ENCODE measurements around the gene CIRBP.
A peak's percentile ranks its signal among the peaks of the same experiment; 100 is the strongest.

CIRBP gene

DNA sequence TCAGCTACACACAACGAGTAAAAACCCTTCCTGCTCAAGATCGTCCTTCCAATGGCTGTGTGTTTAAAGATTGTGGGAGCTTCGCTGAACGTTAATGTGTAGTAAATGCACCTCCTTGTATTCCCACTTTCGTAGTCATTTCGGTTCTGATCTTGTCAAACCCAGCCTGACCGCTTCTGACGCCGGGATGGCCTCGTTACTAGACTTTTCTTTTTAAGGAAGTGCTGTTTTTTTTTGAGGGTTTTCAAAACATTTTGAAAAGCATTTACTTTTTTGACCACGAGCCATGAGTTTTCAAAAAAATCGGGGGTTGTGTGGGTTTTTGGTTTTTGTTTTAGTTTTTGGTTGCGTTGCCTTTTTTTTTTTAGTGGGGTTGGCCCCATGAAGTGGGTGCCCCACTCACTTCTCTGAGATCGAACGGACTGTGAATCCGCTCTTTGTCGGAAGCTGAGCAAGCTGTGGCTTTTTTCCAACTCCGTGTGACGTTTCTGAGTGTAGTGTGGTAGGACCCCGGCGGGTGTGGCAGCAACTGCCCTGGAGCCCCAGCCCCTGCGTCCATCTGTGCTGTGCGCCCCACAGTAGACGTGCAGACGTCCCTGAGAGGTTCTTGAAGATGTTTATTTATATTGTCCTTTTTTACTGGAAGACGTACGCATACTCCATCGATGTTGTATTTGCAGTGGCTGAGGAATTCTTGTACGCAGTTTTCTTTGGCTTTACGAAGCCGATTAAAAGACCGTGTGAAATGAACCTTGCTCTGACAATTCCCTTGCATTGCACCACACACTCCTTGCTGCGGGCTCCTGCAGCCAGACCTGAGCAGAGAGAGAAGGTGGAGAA lies 3.5 kb downstream of the CIRBP start:
- Histone ChIP-seq H2BK120ac (ENCODE audit: insufficient read depth, low read length, poor library complexity) (no peak overlapping the region), H3K4me1 (ENCODE audit: control insufficient read depth in 1 of 2, insufficient read depth in 2 of 2, low read length in 2 of 2) (peaks cover 30 to 31% of the 10 kb centered on the region in 2 experiments), H3K23ac (ENCODE audit: low read length) (no peak overlapping the region), H3K9ac (ENCODE audit: low read length) (peak overlapping the region; percentile 6), H3K79me2 (ENCODE audit: control insufficient read depth, insufficient read depth, low read length, poor library complexity) (peaks cover 23% of the 10 kb centered on the region), H3K27me3 (ENCODE audit: insufficient read depth, low read length) (no peaks in the 10 kb centered on the region), H3K4ac (ENCODE audit: low read depth, low read length) (no peak overlapping the region), H4K12ac (ENCODE audit: low read depth, low read length) (no peak overlapping the region), H3K18ac (ENCODE audit: low read length) (no peak overlapping the region), H4K91ac (ENCODE audit: low read depth, low read length) (no peak overlapping the region), H2BK12ac (ENCODE audit: low read length) (no peak overlapping the region), H2AFZ (ENCODE audit: insufficient read depth, low read length, poor library complexity) (no peak overlapping the region), H3K27ac (ENCODE audit: low read depth, low read length) (no peak overlapping the region), H3K4me2 (ENCODE audit: low read length) (no peak overlapping the region), H3K36me3 (ENCODE audit: control insufficient read depth in 1 of 2, insufficient read depth in 2 of 2, low read length in 2 of 2) (peaks cover 42% of the 10 kb centered on the region in 2 experiments), H4K8ac (ENCODE audit: low read depth, low read length) (no peak overlapping the region), H2BK5ac (ENCODE audit: low read depth, low read length, poor library complexity) (no peak overlapping the region), H3K9me3 (ENCODE audit: insufficient read depth, low read depth, low read length) (no peaks in the 10 kb centered on the region), H3K79me1 (ENCODE audit: low read length) (peaks cover 22% of the 10 kb centered on the region), H3K4me3 (ENCODE audit: low read depth, low read length) (no peak overlapping the region), H3K14ac (ENCODE audit: low read length) (no peak overlapping the region), H2AK5ac (ENCODE audit: low read length) (no peak overlapping the region)
- no peak for DNase-seq
- WGBS (ENCODE audit: extremely low coverage, insufficient coverage, insufficient read length), result no CpG with 5 or more reads among the region's 33 CpGs

GRCh38 chr19:1273263-1274041 lies 4.3 kb downstream of the CIRBP start:
- Histone ChIP-seq H3K79me1 (ENCODE audit: low read length) (peaks cover 22% of the 10 kb centered on the region), H4K8ac (ENCODE audit: low read depth, low read length) (no peak overlapping the region), H3K4ac (ENCODE audit: low read depth, low read length) (no peak overlapping the region), H3K4me3 (ENCODE audit: low read depth, low read length) (no peak overlapping the region), H4K12ac (ENCODE audit: low read depth, low read length) (no peak overlapping the region), H3K9me3 (ENCODE audit: insufficient read depth, low read depth, low read length) (no peaks in the 10 kb centered on the region), H3K36me3 (ENCODE audit: control insufficient read depth in 1 of 2, insufficient read depth in 2 of 2, low read length in 2 of 2) (peaks cover 42 to 43% of the 10 kb centered on the region in 2 experiments), H2AK5ac (ENCODE audit: low read length) (no peak overlapping the region), H3K27ac (ENCODE audit: low read depth, low read length) (no peak overlapping the region), H3K9ac (ENCODE audit: low read length) (no peak overlapping the region), H3K18ac (ENCODE audit: low read length) (no peak overlapping the region), H3K23ac (ENCODE audit: low read length) (no peak overlapping the region), H2BK120ac (ENCODE audit: insufficient read depth, low read length, poor library complexity) (no peak overlapping the region), H4K91ac (ENCODE audit: low read depth, low read length) (no peak overlapping the region), H2BK12ac (ENCODE audit: low read length) (no peak overlapping the region), H2AFZ (ENCODE audit: insufficient read depth, low read length, poor library complexity) (no peak overlapping the region), H3K14ac (ENCODE audit: low read length) (no peak overlapping the region), H2BK5ac (ENCODE audit: low read depth, low read length, poor library complexity) (no peak overlapping the region), H3K4me1 (ENCODE audit: control insufficient read depth in 1 of 2, insufficient read depth in 2 of 2, low read length in 2 of 2) (peaks cover 27 to 31% of the 10 kb centered on the region in 2 experiments), H3K79me2 (ENCODE audit: control insufficient read depth, insufficient read depth, low read length, poor library complexity) (peaks cover 23% of the 10 kb centered on the region), H3K4me2 (ENCODE audit: low read length) (no peak overlapping the region), H3K27me3 (ENCODE audit: insufficient read depth, low read length) (no peaks in the 10 kb centered on the region)
- WGBS (ENCODE audit: extremely low coverage, insufficient coverage, insufficient read length), result no CpG with 5 or more reads among the region's 25 CpGs
- peak; percentile 70 to 77 for DNase-seq

DNA sequence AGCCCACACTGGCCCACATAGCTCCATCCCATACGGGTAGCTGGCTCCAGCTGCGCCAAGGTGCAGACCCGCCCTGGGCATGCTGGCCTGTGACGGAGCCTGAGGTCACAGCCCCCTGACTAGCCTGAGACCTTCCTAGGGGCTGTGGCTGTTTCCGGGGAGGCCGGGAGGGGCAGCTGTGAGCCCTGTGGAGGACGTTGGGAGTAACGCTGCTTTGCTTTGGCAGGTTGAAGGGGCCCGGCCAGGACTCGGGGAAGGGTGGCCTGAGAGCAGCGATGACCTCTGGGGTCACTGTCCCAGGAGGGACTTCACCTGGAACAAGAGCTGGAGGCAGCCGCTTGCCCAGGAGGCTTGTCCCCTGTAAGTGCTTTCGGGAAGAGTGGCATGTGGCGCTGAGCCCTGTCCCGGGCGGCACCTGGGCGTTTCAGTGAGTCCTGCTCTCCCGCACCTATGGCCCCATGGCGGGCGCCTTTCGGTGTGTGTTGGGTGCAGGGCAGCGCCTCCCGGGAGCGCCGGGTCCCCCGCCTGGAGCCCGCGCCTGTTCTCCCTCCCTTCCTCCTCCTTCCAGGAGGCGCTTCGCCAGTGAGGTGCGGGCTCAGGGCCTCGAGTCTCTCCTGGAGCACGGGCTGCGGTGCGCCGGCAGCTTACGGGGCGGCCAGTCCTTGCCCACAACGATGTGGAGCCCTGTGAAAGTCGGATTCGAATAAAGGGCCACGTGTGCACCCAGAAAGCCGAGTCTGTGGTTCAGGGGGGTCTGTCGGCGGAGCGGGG lies 5.1 kb downstream of the CIRBP start:
- no peak overlapping the region for H3K23ac ChIP-seq (ENCODE audit: low read length)
- WGBS (ENCODE audit: extremely low coverage, insufficient coverage, insufficient read length), result no CpG with 5 or more reads among the region's 46 CpGs
- peak overlapping the region; percentile 92 for H4K12ac ChIP-seq (ENCODE audit: low read depth, low read length)

DNA sequence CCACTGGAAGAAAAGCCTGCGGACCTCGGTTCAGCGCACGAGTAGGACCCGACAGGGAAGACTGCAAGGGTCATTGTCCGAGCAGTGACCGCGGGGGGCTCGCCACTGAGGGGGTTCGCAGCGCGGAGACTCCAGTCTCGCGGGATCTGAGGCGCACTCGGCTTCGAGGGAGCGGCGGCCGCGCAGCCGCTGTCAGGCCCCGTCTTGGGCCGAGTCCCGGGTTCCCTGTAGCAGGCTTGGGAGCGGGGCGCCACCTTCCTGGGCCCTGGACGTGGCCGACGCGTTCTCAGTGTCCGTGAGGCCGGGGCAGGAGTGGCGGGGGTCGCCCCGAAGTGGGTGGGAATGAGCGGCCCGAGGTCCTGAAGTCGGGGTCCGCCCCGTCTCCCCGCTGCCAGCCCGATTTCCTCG lies 5.7 kb downstream of the CIRBP start:
- Histone ChIP-seq H3K18ac (ENCODE audit: low read length) (peak overlapping the region; percentile 77), H3K79me2 (ENCODE audit: control insufficient read depth, insufficient read depth, low read length, poor library complexity) (peaks cover 16% of the 10 kb centered on the region), H3K27ac (ENCODE audit: low read depth, low read length) (peak overlapping the region; percentile 88), H3K79me1 (ENCODE audit: low read length) (peaks cover 15% of the 10 kb centered on the region), H3K4me2 (ENCODE audit: low read length) (peak overlapping the region; percentile 85), H3K9me3 (ENCODE audit: insufficient read depth, low read depth, low read length) (no peaks in the 10 kb centered on the region), H4K12ac (ENCODE audit: low read depth, low read length) (peak overlapping the region; percentile 92), H2AFZ (ENCODE audit: insufficient read depth, low read length, poor library complexity) (peak overlapping the region; percentile 58), H3K4me1 (ENCODE audit: control insufficient read depth in 1 of 2, insufficient read depth in 2 of 2, low read length in 2 of 2) (peaks cover 22 to 26% of the 10 kb centered on the region in 2 experiments), H2BK12ac (ENCODE audit: low read length) (no peak overlapping the region), H4K91ac (ENCODE audit: low read depth, low read length) (peak overlapping the region; percentile 90), H2AK5ac (ENCODE audit: low read length) (peak overlapping the region; percentile 81), H3K27me3 (ENCODE audit: insufficient read depth, low read length) (no peaks in the 10 kb centered on the region), H3K23ac (ENCODE audit: low read length) (no peak overlapping the region), H3K9ac (ENCODE audit: low read length) (peak overlapping the region; percentile 88), H2BK120ac (ENCODE audit: insufficient read depth, low read length, poor library complexity) (peak overlapping the region; percentile 54), H4K8ac (ENCODE audit: low read depth, low read length) (peak overlapping the region; percentile 95), H3K4me3 (ENCODE audit: low read depth, low read length) (peak overlapping the region; percentile 69), H2BK5ac (ENCODE audit: low read depth, low read length, poor library complexity) (peak overlapping the region; percentile 74), H3K36me3 (ENCODE audit: control insufficient read depth in 1 of 2, insufficient read depth in 2 of 2, low read length in 2 of 2) (peaks cover 52 to 53% of the 10 kb centered on the region in 2 experiments), H3K14ac (ENCODE audit: low read length) (peak overlapping the region; percentile 77), H3K4ac (ENCODE audit: low read depth, low read length) (peak overlapping the region; percentile 82)
- DNase-seq, result no peak
- WGBS (ENCODE audit: extremely low coverage, insufficient coverage, insufficient read length), result no CpG with 5 or more reads among the region's 44 CpGs

More for the DNA sequence above, 5.1 kb downstream of the CIRBP start:
- Histone ChIP-seq H2BK120ac (ENCODE audit: insufficient read depth, low read length, poor library complexity) (no peak overlapping the region), H3K9ac (ENCODE audit: low read length) (no peak overlapping the region), H2BK5ac (ENCODE audit: low read depth, low read length, poor library complexity) (no peak overlapping the region), H3K36me3 (ENCODE audit: control insufficient read depth in 1 of 2, insufficient read depth in 2 of 2, low read length in 2 of 2) (peaks cover 49 to 51% of the 10 kb centered on the region in 2 experiments), H3K18ac (ENCODE audit: low read length) (no peak overlapping the region), H2AFZ (ENCODE audit: insufficient read depth, low read length, poor library complexity) (no peak overlapping the region), H2BK12ac (ENCODE audit: low read length) (no peak overlapping the region), H3K14ac (ENCODE audit: low read length) (no peak overlapping the region), H3K79me2 (ENCODE audit: control insufficient read depth, insufficient read depth, low read length, poor library complexity) (peaks cover 22% of the 10 kb centered on the region), H3K27ac (ENCODE audit: low read depth, low read length) (peak overlapping the region; percentile 88), H3K4ac (ENCODE audit: low read depth, low read length) (peak overlapping the region; percentile 23), H3K4me2 (ENCODE audit: low read length) (peak overlapping the region; percentile 85), H3K27me3 (ENCODE audit: insufficient read depth, low read length) (no peaks in the 10 kb centered on the region), H4K91ac (ENCODE audit: low read depth, low read length) (peak overlapping the region; percentile 90), H3K79me1 (ENCODE audit: low read length) (peaks cover 20% of the 10 kb centered on the region), H4K8ac (ENCODE audit: low read depth, low read length) (peak overlapping the region; percentile 16), H3K9me3 (ENCODE audit: insufficient read depth, low read depth, low read length) (no peaks in the 10 kb centered on the region), H2AK5ac (ENCODE audit: low read length) (no peak overlapping the region), H3K4me3 (ENCODE audit: low read depth, low read length) (no peak overlapping the region), H3K4me1 (ENCODE audit: control insufficient read depth in 1 of 2, insufficient read depth in 2 of 2, low read length in 2 of 2) (peaks cover 23 to 26% of the 10 kb centered on the region in 2 experiments)
- peak; percentile 75 to 81 for DNase-seq
